Measurements from ENCODE around the gene CREB5. TPM values are rescaled to one million over a fixed set of nuclear protein-coding genes. Genes with fewer than 3 reads are reported as not detected.

CREB5 gene
- total RNA-seq, 2 experiments from 2014 or later, result 1.2 to 1.5 TPM

- no peak overlapping the region for H3K27ac Mint-ChIP-seq
Observed at GRCh38 chr7:28675429-28675828, 263.1 kb downstream of the CREB5 start.

GRCh38 chr7:28677668-28678067 lies 265.4 kb downstream of the CREB5 start:
- POLR2A ChIA-PET, result interaction anchor here (0.6 kb wide), 1 partner anchor 53 kb away, joined by 3 read pairs; no protein-coding TSS in a partner anchor

More at GRCh38 chr7:28675429-28675828, 263.1 kb downstream of the CREB5 start:
- POLR2A ChIA-PET, result interaction anchor here (1.0 kb wide), 1 partner anchor 9 kb away, joined by 3 read pairs; no protein-coding TSS in a partner anchor
- TF ChIP-seq CTCF (IDR thresholded peaks at IDR 0.05), result no peak
- CTCF ChIA-PET, result no interaction called here
- intact Hi-C loops (cut with micrococcal nuclease), result no loop called here
- H3K36me3 Mint-ChIP-seq (ENCODE audit: low read depth), result no peaks in the 10 kb centered on the region
- no peak for DNase-seq
- no peaks in the 10 kb centered on the region for H3K4me1 Mint-ChIP-seq (ENCODE audit: low read depth)
- no peak overlapping the region for H3K4me3 Mint-ChIP-seq
- no peaks in the 10 kb centered on the region for H3K27me3 Mint-ChIP-seq
- H3K9me3 Mint-ChIP-seq, result no peaks in the 10 kb centered on the region
- no peak for ATAC-seq

GRCh38 chr7:28678431-28678965 lies 266.2 kb downstream of the CREB5 start:
- CTCF ChIA-PET, result no interaction called here
- POLR2A ChIA-PET, result no interaction called here
- intact Hi-C loops (cut with micrococcal nuclease), result no loop called here
- no peak for TF ChIP-seq CTCF (IDR thresholded peaks at IDR 0.05)
- H3K9me3 Mint-ChIP-seq, result no peaks in the 10 kb centered on the region
- no peaks in the 10 kb centered on the region for H3K36me3 Mint-ChIP-seq (ENCODE audit: low read depth)
- H3K27ac Mint-ChIP-seq, result no peak overlapping the region
- no peaks in the 10 kb centered on the region for H3K4me1 Mint-ChIP-seq (ENCODE audit: low read depth)
- DNase-seq, result no peak
- no peaks in the 10 kb centered on the region for H3K27me3 Mint-ChIP-seq
- no peak overlapping the region for H3K4me3 Mint-ChIP-seq
- no peak for ATAC-seq

More at GRCh38 chr7:28677668-28678067, 265.4 kb downstream of the CREB5 start:
- Mint-ChIP-seq H3K9me3 (no peaks in the 10 kb centered on the region), H3K27ac (no peak overlapping the region), H3K27me3 (no peaks in the 10 kb centered on the region), H3K4me1 (ENCODE audit: low read depth) (no peaks in the 10 kb centered on the region), H3K4me3 (no peak overlapping the region), H3K36me3 (ENCODE audit: low read depth) (no peaks in the 10 kb centered on the region)
- ATAC-seq (no peak), DNase-seq (no peak)
- CTCF ChIA-PET, result no interaction called here
- intact Hi-C loops (cut with micrococcal nuclease), result no loop called here
- no peak for TF ChIP-seq CTCF (IDR thresholded peaks at IDR 0.05)

- H3K4me3 Mint-ChIP-seq, result no peak overlapping the region
Observed at GRCh38 chr7:28681693-28682310, 269.5 kb downstream of the CREB5 start.

More at GRCh38 chr7:28681693-28682310, 269.5 kb downstream of the CREB5 start:
- intact Hi-C loops (cut with micrococcal nuclease), result no loop called here
- ChIA-PET POLR2A (interaction anchor here (0.6 kb wide), 1 partner anchor 8 kb away, joined by 3 read pairs; no protein-coding TSS in a partner anchor), CTCF (no interaction called here)
- Mint-ChIP-seq H3K4me1 (ENCODE audit: low read depth) (no peaks in the 10 kb centered on the region), H3K27me3 (peaks cover 10% of the 10 kb centered on the region), H3K27ac (no peak overlapping the region), H3K36me3 (ENCODE audit: low read depth) (no peaks in the 10 kb centered on the region), H3K9me3 (no peaks in the 10 kb centered on the region)
- no peak for TF ChIP-seq CTCF (IDR thresholded peaks at IDR 0.05)
- DNase-seq (no peak), ATAC-seq (no peak)
